ENCODE data around the gene GPR15LG.
"Not testable (repeated sequence)": the region's sequence is repeated elsewhere in the genome, so short reads cannot be mapped to it uniquely, and the experiment has no call there.

The GPR15LG gene

GRCh38 chr10:84173501-84173929 is at the start of gene GPR15LG:
GPR15LG (plus strand) TSS chr10:84173801; CDS start chr10:84173852, 51 bp downstream.
- DNase-seq, result no peak

- DNase-seq, result not testable (repeated sequence)
Observed at GRCh38 chr10:84125910-84126784, 47.5 kb upstream of the GPR15LG start.

GRCh38 chr10:84126785-84127167 is 46.8 kb upstream of the GPR15LG start:
- no peak for DNase-seq

- no peak for DNase-seq
Observed at GRCh38 chr10:84135836-84136235, 37.8 kb upstream of the GPR15LG start.

- DNase-seq, result no peak
Observed at GRCh38 chr10:84137811-84138210, 35.8 kb upstream of the GPR15LG start.

GRCh38 chr10:84138478-84139125 is 35.0 kb upstream of the GPR15LG start:
- DNase-seq, result peak in 1 of 3 donors; percentile 21

- peak; percentile 99 to 100 (median 99) for DNase-seq
Observed at GRCh38 chr10:84139126-84140035, 34.2 kb upstream of the GPR15LG start, which contains the start of gene GHITM. GHITM (plus strand) TSS chr10:84139509; CDS start chr10:84141501, 1,992 bp downstream.

- DNase-seq, result peak; percentile 53 to 75 (median 54)
Observed at GRCh38 chr10:84140036-84140379, 33.6 kb upstream of the GPR15LG start.

GRCh38 chr10:84147347-84147746 is 26.3 kb upstream of the GPR15LG start:
- DNase-seq, result no peak

GRCh38 chr10:84148006-84148597 is 25.5 kb upstream of the GPR15LG start:
- peak; percentile 60 to 67 (median 60) for DNase-seq

- DNase-seq, result no peak
Observed at GRCh38 chr10:84149854-84150253, 23.7 kb upstream of the GPR15LG start.

GRCh38 chr10:84152769-84153168 is 20.8 kb upstream of the GPR15LG start:
- DNase-seq, result no peak

- DNase-seq, result no peak
Observed at GRCh38 chr10:84155521-84155920, 18.1 kb upstream of the GPR15LG start.

GRCh38 chr10:84156009-84156408 is 17.6 kb upstream of the GPR15LG start:
- DNase-seq, result no peak

GRCh38 chr10:84156768-84157167 is 16.8 kb upstream of the GPR15LG start:
- DNase-seq, result peak; percentile 80 to 84 (median 80)

GRCh38 chr10:84158061-84158460 is 15.5 kb upstream of the GPR15LG start:
- no peak for DNase-seq

GRCh38 chr10:84158550-84158949 is 15.1 kb upstream of the GPR15LG start:
- no peak for DNase-seq

- no peak for DNase-seq
Observed at GRCh38 chr10:84159076-84159685, 14.4 kb upstream of the GPR15LG start.

GRCh38 chr10:84160663-84161362 is 12.8 kb upstream of the GPR15LG start:
- no peak for DNase-seq

GRCh38 chr10:84163996-84164395 is 9.6 kb upstream of the GPR15LG start:
- DNase-seq, result no peak

GRCh38 chr10:84164442-84164841 is 9.2 kb upstream of the GPR15LG start:
- no peak for DNase-seq

Data from suppressor macrophage treated with lipopolysaccharide for 1 hour (primary cell).